Spleen (tissue), 11 donors: Measurements from ENCODE around the gene PTPRK. TPM values are rescaled to one million over a fixed set of nuclear protein-coding genes. Genes with fewer than 3 reads are reported as not detected.

ENCODE experiments used
- DNase-seq: peaks from one replicate; pipeline ENCODE4 v3.0.0-alpha.2; 2020
- H3K27ac ChIP-seq, 8 donors: fragments of 200-600 bp; sonication (generic) in 7 of 8; 1 replicate in 4 of 8; 2 replicates in 4 of 8; pipeline versions ENCODE4 v1.5.0 to v1.8.0; 2016 to 2021; ENCODE audit warnings: inconsistent platforms in 4 of 8, mild to moderate bottlenecking in 4 of 8, moderate library complexity in 1 of 8
- H3K27me3 ChIP-seq, 7 donors: fragments of 200-600 bp; sonication (generic) in 6 of 7; replicated peaks in 1 of 7; 1 replicate in 4 of 7; 2 replicates in 3 of 7; pipeline versions ENCODE4 v1.5.0 to v1.8.0; 2016 to 2021; ENCODE audit warnings: inconsistent platforms in 3 of 7, mild to moderate bottlenecking in 1 of 7
- H3K36me3 ChIP-seq, 6 donors: fragments of 200-600 bp; sonication (generic) in 5 of 6; 1 replicate in 4 of 6; 2 replicates in 2 of 6; pipeline versions ENCODE4 v1.5.0 to v1.8.0; 2016 to 2021; ENCODE audit warnings: inconsistent platforms in 2 of 6
- H3K4me1 ChIP-seq, 6 donors: fragments of 200-600 bp; sonication (generic) in 5 of 6; 1 replicate in 3 of 6; 2 replicates in 3 of 6; pipeline versions ENCODE4 v1.5.0 to v1.8.0; 2016 to 2021; ENCODE audit warnings: inconsistent platforms in 3 of 6
- H3K4me3 ChIP-seq, 8 donors: fragments of 200-600 bp; sonication (generic) in 7 of 8; 1 replicate in 4 of 8; 2 replicates in 4 of 8; pipeline versions ENCODE4 v1.5.0 to v1.8.0; 2016 to 2021; ENCODE audit warnings: inconsistent platforms in 4 of 8, mild to moderate bottlenecking in 4 of 8, moderate library complexity in 2 of 8
- H3K9me3 ChIP-seq, 8 donors: fragments of 200-600 bp; sonication (generic) in 7 of 8; 1 replicate in 4 of 8; 2 replicates in 4 of 8; pipeline versions ENCODE4 v1.5.0 to v1.8.0; 2016 to 2021; ENCODE audit warnings: inconsistent platforms in 4 of 8
- POLR2A ChIP-seq, 3 donors: fragments of 450-650 bp; IDR thresholded peaks; one replicate each; pipeline ENCODE4 v1.5.1; 2017; ENCODE audit warnings: antibody characterized with exemption in 3 of 3, mild to moderate bottlenecking in 1 of 3
- POLR2AphosphoS5 ChIP-seq, 3 donors: sonication (generic); formaldehyde crosslinking; IDR thresholded peaks; one replicate each; pipeline ENCODE4 v1.5.1; 2017; ENCODE audit warnings: antibody characterized with exemption in 3 of 3
- whole genome bisulfite sequencing, 5 donors: extraction: QIAGEN DNeasy Blood & Tissue Kit in 3 of 5; methylation state at CpG; one replicate each; pipeline versions ENCODE4 v1.1.5 to v1.1.7; 2013 to 2018; 5-methylcytosine and 5-hydroxymethylcytosine counted together
- intact Hi-C: fragments of 100-400 bp; cut with DNase I; formaldehyde crosslinking; loops from one replicate; pipeline ENCODE4 v1.15.0; 2023; ENCODE audit warnings: low total_unique reads
- polyA plus RNA-seq, 3 donors: library from polyadenylated mRNA; stranded (reverse); fragments of 200-250 nt; gene quantifications; one replicate each; pipeline ENCODE4 v1.2.1, GENCODE V29; 2013
- total RNA-seq, 7 donors: library from RNA; depleted of rRNA in 3 of 7; stranded (reverse); fragments of >200 nt in 3 of 7; fragmentation: NEBNext Ultra II Directional in 4 of 7; extraction: Animal tissue kit (Norgen Biotek cat#: 25700) in 4 of 7; gene quantifications; one replicate each; pipeline versions ENCODE4 v1.1.0 to v1.2.1, GENCODE V29; 2016 to 2021
- TF ChIP-seq, protein P1 (sequence below), 11 experiments: fragments of 200-600 bp in 7 of 11; fragments of 450-650 bp in 4 of 11; sonication (generic) in 4 of 11; IDR thresholded peaks in 8 of 11; conservative IDR thresholded peaks in 3 of 11; 1 replicate in 7 of 11; 2 replicates in 4 of 11; pipeline versions ENCODE4 v1.4.0 to v1.8.0; 2016 to 2021; ENCODE audit warnings: antibody characterized with exemption in 11 of 11, inconsistent platforms in 4 of 11, mild to moderate bottlenecking in 1 of 11
- donor health status: healthy with polysubstance abuse.
- donor health status: DM: no; HTN: no; CAD: no; lungs with moderate emphysema.
- donor health status: DM: no; HTN: no; CAD: no.
- donor health status: Bipolar disorder and iron deficiency.
- donor health status: healthy.
- donor health status: DM: no; HTN: no; CAD: no.
- donor health status: DM: yes; HTN: yes; CAD: no.

Gene PTPRK
- total and polyA plus RNA-seq, 10 donors, result 3.3 to 67.8 (median 34.0) TPM

GRCh38 chr6:128558021-128558420, 37.6 kb upstream of the PTPRK start:
- 52 to 65% (median 58%) methylated on average over 2 of the region's 2 CpGs for WGBS, 5 donors
- intact Hi-C loops, result no loop called here
- H3K9me3 ChIP-seq, result no peaks in the 10 kb centered on the region
- no peaks in the 10 kb centered on the region for H3K4me1 ChIP-seq
- no peaks in the 10 kb centered on the region for H3K27me3 ChIP-seq
- no peak for DNase-seq
- no peaks in the 10 kb centered on the region for H3K36me3 ChIP-seq
- no peak overlapping the region for H3K4me3 ChIP-seq
- no peak overlapping the region for H3K27ac ChIP-seq
- no peak for TF ChIP-seq POLR2A (IDR thresholded peaks at IDR 0.05)
- TF ChIP-seq, protein P1, sequence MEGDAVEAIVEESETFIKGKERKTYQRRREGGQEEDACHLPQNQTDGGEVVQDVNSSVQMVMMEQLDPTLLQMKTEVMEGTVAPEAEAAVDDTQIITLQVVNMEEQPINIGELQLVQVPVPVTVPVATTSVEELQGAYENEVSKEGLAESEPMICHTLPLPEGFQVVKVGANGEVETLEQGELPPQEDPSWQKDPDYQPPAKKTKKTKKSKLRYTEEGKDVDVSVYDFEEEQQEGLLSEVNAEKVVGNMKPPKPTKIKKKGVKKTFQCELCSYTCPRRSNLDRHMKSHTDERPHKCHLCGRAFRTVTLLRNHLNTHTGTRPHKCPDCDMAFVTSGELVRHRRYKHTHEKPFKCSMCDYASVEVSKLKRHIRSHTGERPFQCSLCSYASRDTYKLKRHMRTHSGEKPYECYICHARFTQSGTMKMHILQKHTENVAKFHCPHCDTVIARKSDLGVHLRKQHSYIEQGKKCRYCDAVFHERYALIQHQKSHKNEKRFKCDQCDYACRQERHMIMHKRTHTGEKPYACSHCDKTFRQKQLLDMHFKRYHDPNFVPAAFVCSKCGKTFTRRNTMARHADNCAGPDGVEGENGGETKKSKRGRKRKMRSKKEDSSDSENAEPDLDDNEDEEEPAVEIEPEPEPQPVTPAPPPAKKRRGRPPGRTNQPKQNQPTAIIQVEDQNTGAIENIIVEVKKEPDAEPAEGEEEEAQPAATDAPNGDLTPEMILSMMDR (IDR thresholded peaks at IDR 0.05 in 8 of 11, conservative IDR thresholded peaks at IDR 0.05 in 3 of 11), result no peak
- TF ChIP-seq POLR2AphosphoS5 (IDR thresholded peaks at IDR 0.05), result no peak

DNA sequence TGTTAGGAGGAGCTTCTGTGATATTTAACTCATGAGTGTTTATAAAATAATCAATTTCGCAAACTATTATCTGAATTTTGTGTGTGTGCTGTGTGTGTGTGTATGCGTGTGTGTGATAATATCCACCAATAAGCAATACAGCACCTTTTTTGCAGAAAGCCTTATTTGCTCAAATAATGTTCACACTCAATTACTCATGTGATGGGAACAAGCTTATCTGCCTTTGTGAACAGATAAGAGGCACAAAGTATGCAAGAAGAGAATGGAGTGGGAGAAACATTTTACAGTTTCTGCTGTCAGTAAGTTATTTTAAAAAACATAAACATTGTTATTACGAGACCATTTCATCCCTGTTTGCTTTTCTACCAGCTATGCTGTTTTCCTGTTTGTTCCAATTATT, 36.7 kb upstream of the PTPRK start:
- no peaks in the 10 kb centered on the region for H3K36me3 ChIP-seq
- no peaks in the 10 kb centered on the region for H3K27me3 ChIP-seq
- DNase-seq, result no peak
- H3K9me3 ChIP-seq, result no peaks in the 10 kb centered on the region
- H3K4me1 ChIP-seq, result no peaks in the 10 kb centered on the region
- no peak overlapping the region for H3K27ac ChIP-seq
- intact Hi-C loops, result no loop called here
- TF ChIP-seq POLR2A (IDR thresholded peaks at IDR 0.05) (no peak), POLR2AphosphoS5 (IDR thresholded peaks at IDR 0.05) (no peak)
- TF ChIP-seq, protein P1 (IDR thresholded peaks at IDR 0.05 in 8 of 11, conservative IDR thresholded peaks at IDR 0.05 in 3 of 11), result no peak
- WGBS, 5 donors, result 74 to 89% (median 89%) methylated on average over 3 of the region's 3 CpGs
- H3K4me3 ChIP-seq, result no peak overlapping the region

DNA sequence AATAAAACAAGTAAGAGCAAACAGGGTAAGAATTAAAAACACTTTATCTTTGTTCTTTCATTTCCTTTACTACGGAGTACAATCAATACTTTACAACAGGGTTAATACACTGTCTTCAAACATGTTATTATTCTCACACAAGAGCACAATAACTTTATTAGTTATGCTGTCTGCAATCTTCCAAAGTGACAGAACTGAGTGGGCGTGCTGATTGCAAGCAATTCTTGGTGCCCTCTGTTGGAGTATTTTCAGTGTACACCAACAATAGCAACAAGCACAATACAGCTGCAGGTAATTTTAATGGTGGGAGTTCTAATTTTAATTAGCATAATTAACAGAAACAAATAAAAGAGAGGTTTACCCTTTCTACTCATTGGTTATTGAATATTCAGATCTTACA, 33.9 kb upstream of the PTPRK start:
- 67 to 84% (median 70%) methylated on average over 2 of the region's 2 CpGs for WGBS, 5 donors
- no peak overlapping the region for H3K4me3 ChIP-seq
- H3K4me1 ChIP-seq, result no peaks in the 10 kb centered on the region
- TF ChIP-seq POLR2AphosphoS5 (IDR thresholded peaks at IDR 0.05), result no peak
- H3K27ac ChIP-seq, result no peak overlapping the region
- no peaks in the 10 kb centered on the region for H3K27me3 ChIP-seq
- no peaks in the 10 kb centered on the region for H3K36me3 ChIP-seq
- H3K9me3 ChIP-seq, result no peaks in the 10 kb centered on the region
- intact Hi-C loops, result no loop called here
- DNase-seq, result no peak

DNA sequence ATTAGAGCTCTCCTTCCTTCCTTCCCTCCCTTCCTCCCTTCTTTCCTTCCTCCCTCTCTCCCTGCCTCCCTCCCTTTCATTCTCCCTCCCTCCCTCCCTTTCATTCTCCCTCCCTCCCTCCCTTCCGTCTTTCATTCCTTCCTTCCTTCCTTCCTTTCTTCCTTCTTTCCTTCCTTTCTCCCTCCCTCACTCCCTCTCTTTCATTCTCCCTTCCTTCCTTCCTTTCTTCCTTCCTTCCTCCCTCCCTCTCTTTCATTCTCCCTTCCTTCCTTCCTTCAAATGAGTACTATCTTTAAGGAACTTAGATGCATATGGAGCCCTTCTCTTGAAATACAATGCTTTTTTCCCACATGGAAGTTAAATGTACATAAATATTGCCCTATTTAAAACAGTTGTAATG, 20.9 kb upstream of the PTPRK start:
- Histone ChIP-seq H3K4me1 (no peaks in the 10 kb centered on the region), H3K9me3 (peaks cover 0 to 7% (median 0%) of the 10 kb centered on the region in 8 donors), H3K27ac (no peak overlapping the region), H3K36me3 (no peaks in the 10 kb centered on the region), H3K27me3 (no peaks in the 10 kb centered on the region), H3K4me3 (no peak overlapping the region)
- intact Hi-C loops, result no loop called here
- TF ChIP-seq POLR2AphosphoS5 (IDR thresholded peaks at IDR 0.05) (no peak), POLR2A (IDR thresholded peaks at IDR 0.05) (no peak)
- TF ChIP-seq, protein P1 (IDR thresholded peaks at IDR 0.05 in 8 of 11, conservative IDR thresholded peaks at IDR 0.05 in 3 of 11), result no peak
- WGBS, 5 donors, result 40 to 67% (median 48%) methylated on average over 1 of the region's 1 CpG
- DNase-seq, result no peak

GRCh38 chr6:128538763-128539162, 18.4 kb upstream of the PTPRK start:
- Histone ChIP-seq H3K4me3 (no peak overlapping the region), H3K36me3 (no peaks in the 10 kb centered on the region), H3K9me3 (no peaks in the 10 kb centered on the region), H3K4me1 (no peaks in the 10 kb centered on the region), H3K27me3 (no peaks in the 10 kb centered on the region), H3K27ac (no peak overlapping the region)
- intact Hi-C loops, result no loop called here
- 78 to 98% (median 90%) methylated on average over 4 of the region's 4 CpGs for WGBS, 5 donors
- no peak for DNase-seq
- TF ChIP-seq POLR2A (IDR thresholded peaks at IDR 0.05), result no peak
- TF ChIP-seq, protein P1 (IDR thresholded peaks at IDR 0.05 in 8 of 11, conservative IDR thresholded peaks at IDR 0.05 in 3 of 11), result no peak
- TF ChIP-seq POLR2AphosphoS5 (IDR thresholded peaks at IDR 0.05), result no peak
